Raji (cell line): ENCODE measurements around the gene GINS3.

Experiments used
- POLR2A ChIP-seq: IDR thresholded peaks from 2 replicates; pipeline ENCODE4 v1.6.1; 2011; ENCODE audit warnings: low read depth, low read length, control low read depth; ENCODE audit not compliant: insufficient read depth

GINS3 gene

GRCh38 chr16:58392215-58393137 is at the start of gene GINS3:
GINS3 (plus strand) TSS chr16:58392471; CDS start chr16:58392602, 131 bp downstream.
- TF ChIP-seq POLR2A, result peak; percentile 77

GRCh38 chr16:58343562-58343961 is 48.7 kb upstream of the GINS3 start:
- no peak for TF ChIP-seq POLR2A

- no peak for TF ChIP-seq POLR2A
These were observed 46.5 kb upstream of the GINS3 start for GRCh38 chr16:58345574-58346354.

- no peak for TF ChIP-seq POLR2A
These were observed 45.4 kb upstream of the GINS3 start for GRCh38 chr16:58346831-58347371.

GRCh38 chr16:58348986-58349385 is 43.3 kb upstream of the GINS3 start:
- no peak for TF ChIP-seq POLR2A

DNA sequence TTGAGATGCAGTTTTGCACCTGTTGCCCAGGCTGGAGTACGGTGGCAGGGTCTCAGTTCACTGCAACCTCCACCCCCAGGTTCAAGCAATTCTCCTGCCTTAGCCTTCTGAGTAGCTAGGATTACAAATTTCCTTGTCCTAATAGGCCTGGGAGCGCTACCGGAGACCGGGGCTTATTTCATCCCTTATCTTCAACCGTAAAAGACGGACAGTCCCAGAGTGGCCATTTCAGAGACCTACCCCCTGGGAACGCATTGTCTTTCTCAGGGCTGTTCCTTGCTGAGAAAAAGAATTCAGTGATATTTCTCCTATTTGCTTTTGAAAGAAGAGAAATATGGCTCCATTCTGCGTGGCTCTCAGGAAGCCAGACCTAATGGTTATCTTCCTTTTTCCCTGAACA is 39.6 kb upstream of the GINS3 start:
- TF ChIP-seq POLR2A, result no peak

DNA sequence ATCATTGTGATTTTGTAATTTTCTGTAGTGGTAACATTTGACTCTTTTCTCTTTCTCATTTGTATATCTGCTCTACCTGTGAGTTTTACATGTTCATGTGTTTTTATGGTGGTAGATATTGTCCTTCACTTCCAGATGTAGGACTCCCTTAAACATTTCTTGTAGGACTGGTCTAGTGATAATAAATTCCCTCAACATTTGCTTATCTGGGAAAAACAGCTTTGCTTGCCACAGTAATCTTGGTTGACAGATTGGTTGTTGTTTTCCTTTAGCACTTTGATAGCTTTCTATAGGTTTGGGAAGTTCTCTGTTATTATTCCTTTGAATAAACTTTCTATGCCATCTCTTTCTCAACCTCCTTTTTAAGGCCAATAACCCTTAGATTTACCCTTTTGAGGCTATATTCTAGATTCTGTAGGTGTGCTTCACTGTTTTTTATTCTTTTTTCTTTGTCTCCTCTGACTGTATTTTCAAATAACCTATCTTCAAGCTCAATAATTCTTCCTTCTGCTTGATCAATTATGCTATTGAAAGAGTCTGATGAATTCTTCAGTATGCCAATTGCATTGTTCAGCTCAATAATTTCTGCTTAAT is 32.1 kb upstream of the GINS3 start:
- TF ChIP-seq POLR2A, result no peak

- TF ChIP-seq POLR2A, result no peak
These were observed 30.5 kb upstream of the GINS3 start for GRCh38 chr16:58361726-58362125.

DNA sequence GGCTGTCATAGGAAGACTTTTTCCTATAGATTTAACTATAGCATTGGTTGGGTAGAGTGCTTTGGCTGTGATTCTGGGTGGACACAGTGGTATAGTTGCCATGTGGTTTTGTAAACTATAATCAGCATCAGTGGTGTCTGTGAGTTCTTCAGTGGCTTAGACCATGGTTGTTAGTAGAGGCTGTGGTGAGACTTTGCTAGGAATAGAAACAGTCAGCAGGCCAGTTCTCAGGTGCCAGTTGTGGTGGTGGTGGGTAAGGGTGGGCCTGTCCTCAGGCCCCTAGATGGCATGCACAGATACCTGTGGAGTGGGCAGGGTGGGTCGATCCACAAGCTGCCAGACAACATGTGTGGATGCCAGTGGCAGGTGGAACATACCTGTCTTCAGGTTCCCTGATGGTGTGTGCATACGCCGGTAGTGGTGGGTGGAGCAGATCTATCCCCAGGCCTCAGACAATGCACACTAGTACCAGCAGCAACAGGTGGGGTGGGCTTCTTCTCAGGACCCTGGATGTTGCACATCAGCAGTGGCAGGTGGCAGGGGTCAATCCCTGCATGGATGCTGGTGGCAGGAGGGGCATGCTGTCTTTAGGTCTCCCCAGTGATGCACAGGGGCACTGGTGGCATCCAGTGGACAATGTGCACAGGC is 28.4 kb upstream of the GINS3 start:
- no peak for TF ChIP-seq POLR2A

- no peak for TF ChIP-seq POLR2A
These were observed 26.6 kb upstream of the GINS3 start for GRCh38 chr16:58365623-58366022.

GRCh38 chr16:58366247-58367031 is 25.8 kb upstream of the GINS3 start:
- no peak for TF ChIP-seq POLR2A

DNA sequence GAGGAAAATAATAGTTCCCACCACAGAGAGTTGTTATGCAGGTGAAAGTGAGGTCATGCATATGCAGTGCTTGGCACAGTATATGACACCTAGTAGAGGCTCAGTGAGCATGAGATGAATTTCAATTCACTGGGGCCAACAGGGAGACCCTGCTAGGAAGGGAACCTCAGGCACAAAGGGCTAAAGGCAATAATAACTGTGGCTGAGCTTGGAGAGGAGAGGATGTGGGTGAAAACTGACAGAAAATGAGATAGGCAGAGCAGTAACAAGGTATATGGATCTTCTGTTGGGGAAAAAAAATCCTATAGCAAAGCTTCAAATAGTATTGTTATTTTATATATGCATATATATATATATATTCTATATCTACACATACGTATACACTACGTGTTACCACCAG is 25.0 kb upstream of the GINS3 start:
- no peak for TF ChIP-seq POLR2A

DNA sequence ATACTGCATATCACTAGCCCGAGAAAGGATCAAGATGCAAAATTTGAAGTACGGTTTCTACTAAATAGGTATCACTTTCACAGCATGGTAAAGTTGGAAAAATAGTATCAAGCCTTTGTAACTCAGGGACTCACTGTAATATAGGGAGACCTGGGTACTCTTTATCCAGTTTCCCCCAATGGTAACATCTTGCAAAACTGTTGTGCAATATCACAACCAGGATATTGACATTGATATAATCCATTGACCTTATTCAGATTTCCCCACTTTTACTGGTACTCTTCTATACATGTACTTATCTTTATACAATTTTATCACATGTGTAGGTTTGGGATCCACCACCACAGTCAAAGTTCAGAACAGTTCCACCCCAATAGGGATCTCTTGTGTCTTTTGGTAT is 20.4 kb upstream of the GINS3 start:
- no peak for TF ChIP-seq POLR2A

DNA sequence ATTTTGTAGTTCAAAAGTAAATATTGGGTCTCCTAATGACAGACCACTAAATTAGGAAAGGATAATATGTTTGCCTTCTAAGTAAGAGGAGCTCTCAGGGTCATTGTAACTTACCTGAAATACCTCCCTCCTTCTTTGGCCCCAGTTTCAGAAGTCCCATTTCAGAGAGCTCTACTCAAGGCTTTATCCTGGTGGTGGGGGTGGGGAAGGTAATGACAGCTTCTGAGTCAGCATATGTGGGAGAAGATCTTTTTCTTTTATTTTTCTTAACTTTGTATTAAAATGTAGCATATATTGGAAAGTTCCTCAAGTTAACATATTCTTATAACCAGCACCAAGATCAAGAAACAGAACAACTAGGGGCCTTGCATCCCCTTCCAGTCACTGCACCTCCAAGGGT is 16.9 kb upstream of the GINS3 start:
- TF ChIP-seq POLR2A, result no peak
